HG03196 (cell line): Measurements from ENCODE around the gene SCGB1A1.

Experiments used
- ATAC-seq: cut with Tn5 transposase; IDR thresholded peaks from one replicate; pipeline ENCODE4 v1.9.1; 2021; ENCODE audit not compliant: unreplicated experiment

SCGB1A1 gene

DNA sequence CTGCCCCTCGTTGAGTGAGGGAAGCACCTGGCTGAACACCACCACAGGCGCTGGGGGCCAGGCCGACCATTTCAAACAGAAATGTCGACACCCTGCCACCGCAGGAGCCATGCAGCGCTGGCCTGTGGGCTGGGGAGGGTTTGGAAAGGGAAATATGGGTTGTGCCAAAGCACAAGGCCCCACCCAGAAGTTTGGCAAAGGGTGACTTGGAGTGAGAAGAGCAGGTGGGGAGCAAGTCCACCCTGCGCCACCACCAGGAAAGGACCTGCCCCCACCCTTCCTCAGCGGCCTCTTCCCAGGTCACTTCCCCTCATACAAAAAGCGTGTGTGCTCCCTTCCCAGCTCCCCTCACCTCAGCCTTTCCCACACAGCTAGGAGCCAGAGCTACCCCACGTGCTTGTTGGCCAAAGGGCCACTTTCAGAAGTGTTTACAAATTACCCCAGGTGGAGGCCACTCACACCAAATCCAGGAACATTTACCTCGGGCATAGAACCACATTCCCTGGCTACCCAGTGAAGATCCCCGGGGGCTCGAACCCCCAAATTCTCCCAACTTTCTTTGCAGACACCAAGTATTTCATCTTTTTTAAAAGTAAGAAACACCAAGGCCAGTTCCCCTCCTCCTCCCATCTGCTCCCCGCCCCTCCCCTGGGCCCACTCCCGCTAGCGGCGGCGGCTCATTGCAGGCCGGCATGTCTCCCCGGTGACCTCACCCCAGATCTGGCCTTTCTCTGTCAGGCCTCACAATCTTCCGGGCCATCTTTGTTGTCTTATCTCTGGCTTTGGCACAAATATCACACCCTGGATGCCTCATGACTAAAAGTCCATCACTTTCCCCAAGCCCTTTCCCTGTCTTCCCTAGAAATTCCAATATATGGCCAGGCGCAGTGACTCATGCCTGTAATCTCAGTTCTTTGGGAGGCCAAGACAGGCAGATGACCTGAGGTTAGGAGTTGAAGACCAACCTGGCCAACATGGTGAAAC is 20.5 kb upstream of the SCGB1A1 start:
- no peak for ATAC-seq

DNA sequence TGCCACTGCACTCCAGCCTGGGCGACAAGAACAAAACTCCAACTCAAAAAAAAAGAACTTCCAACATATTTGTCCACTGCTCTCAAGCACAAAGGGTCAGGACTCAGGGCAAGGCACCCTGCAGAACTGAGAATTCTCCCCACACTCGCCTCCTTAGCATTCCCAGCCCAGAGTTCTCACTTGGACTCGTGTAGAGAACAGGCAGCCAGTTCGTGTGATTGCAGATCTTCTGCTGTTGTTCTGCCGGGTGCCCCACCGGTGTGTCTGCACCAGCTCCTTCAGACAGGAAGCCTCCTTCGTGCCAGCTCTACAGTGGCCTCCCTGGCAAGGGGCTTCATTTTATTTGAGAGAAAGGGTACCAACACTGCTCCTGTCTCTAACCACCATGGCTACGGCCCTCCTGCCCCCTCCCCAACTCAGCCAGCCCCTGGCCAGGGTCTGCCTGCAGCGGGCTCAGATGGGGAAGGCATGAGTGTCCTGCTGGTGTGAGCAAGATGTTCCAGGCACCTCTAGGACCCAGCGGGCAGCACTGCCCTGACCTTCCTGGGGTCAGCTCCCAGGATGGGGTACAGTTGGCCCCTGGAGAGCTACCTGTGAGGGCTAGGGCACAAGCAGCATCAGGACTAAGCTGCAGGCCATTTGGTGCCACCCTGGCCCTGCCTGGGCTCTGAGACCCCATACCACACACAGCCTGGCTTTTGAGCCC is 19.5 kb upstream of the SCGB1A1 start:
- ATAC-seq, result no peak

DNA sequence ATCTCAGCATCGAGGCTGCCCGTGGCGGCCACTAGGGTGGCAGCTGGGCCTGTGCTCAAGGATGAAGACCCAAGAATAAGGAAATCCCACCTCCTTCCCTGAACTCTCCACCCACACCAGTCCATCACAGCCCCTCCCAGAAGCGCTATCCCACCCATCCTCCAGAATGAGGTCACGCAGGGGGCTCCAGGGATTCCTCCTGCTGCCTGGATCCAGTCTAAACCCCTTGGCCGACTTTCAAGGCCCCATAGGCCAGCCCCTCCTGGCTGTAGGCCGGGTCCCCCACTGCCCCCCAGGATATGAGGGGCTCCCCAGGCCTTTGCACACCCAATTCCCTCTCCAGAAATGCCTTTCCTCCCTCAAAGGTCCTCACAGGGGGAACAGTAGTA is 19.0 kb upstream of the SCGB1A1 start:
- ATAC-seq, result no peak

DNA sequence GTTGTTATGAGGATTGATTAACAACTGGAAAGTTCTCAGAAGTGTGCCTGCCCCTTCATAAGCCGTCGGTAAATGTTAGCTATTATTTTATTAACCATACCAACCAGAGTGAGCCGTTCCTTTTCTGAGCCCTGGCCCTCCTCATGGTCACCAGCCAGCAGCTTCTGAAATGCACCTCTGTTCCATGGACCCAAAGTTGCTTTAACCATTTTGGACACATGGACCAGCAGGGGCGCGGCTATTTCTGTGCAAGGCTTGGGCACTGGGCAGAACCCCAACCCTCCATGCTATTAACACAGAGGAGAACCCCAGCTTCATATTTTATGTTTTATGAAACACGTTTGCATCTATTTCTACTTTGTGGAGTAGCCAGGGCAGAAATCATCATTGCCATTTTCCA is 18.6 kb upstream of the SCGB1A1 start:
- no peak for ATAC-seq

DNA sequence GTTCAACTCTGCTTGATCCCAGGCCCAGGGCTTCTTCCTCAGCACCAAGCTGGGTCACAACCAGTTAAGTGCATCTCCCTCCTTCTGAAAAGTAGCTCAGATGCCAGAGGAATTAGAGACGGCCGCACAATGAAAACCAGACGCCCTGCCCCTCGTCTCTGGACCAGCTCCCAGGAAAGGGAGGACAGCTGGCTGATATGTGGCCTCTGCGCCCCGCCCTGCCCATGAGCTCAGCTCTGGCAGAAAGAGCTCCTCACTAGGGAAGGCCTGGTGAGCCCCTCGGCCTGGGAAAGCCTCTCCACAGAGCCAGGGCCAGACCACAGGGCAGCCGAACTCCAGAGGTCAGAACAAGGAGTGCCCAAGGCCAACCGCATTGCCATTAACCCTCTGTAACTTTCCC is 18.1 kb upstream of the SCGB1A1 start:
- ATAC-seq, result no peak

DNA sequence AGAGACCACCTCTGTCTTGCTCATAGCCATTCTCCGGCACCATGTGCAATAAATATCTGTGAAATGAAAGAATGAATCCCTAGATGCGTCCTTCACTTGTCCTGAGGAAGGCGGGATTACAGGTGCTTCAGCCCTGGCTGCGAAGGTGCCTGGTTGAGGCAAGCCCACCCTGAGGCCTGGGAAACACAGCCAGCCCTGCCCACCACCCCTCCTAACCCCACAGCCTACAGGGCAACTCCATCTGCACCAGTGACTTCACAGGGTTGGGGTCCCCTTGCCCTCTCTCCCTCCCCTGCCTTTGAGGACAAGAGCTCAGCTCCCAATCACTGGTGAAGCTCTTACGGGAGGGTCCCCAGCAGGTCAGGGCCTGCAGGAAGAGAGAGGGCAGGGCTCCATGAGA is 17.5 kb upstream of the SCGB1A1 start:
- no peak for ATAC-seq

DNA sequence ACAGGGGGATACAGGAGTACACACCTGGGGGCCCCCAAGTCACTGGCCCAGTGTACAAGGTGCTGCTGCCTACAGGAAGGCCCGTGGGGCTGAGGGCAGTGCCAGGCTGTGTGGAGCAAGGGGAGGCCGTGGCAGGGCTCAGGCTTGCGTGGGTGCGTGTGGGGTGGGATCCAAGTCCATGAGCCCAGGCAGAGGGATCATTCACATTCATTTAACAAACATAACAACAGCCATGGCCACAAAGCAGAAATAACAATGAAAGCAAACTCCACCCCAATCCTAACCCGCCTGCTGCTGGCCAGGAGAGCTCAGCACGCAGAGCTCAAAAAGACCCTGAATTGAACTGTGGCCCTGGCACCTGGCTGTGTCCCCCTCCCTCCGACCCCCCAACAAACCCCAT is 17.0 kb upstream of the SCGB1A1 start:
- ATAC-seq, result no peak

DNA sequence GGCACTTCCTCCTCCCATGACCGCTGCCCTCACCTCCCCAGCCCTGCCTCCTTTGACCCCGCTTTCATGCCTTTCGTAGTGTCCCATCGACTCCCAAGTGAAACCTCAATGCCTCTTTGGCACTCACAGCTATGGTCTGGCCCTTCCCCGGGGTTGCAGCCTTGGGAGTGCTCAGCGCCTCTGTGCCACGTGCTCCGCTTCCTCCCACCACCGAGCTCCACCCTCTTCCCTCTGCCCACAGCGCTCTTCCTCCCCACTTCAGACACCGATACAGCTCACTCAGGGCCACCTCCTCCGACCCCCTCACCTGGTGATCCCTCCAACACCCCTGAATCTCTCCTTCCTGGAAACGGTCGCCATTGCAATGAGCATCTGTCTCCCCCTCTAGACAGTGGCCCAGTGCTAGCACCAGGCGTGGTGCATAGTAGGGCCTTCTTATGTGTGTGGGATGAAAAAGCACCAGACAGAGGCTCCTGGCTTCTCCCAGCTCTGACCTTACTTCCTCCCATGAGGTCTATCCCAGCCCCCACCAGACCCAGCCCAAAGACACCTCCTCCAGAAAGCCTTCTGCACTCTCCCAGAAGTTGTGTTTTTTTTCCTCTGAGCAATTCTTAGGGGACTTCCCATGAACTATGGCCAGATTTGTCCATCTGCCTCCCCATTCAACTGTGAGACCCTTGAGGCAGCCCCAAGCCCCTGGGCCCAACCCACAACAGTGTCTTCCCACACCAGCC is 16.4 kb upstream of the SCGB1A1 start:
- ATAC-seq, result no peak

DNA sequence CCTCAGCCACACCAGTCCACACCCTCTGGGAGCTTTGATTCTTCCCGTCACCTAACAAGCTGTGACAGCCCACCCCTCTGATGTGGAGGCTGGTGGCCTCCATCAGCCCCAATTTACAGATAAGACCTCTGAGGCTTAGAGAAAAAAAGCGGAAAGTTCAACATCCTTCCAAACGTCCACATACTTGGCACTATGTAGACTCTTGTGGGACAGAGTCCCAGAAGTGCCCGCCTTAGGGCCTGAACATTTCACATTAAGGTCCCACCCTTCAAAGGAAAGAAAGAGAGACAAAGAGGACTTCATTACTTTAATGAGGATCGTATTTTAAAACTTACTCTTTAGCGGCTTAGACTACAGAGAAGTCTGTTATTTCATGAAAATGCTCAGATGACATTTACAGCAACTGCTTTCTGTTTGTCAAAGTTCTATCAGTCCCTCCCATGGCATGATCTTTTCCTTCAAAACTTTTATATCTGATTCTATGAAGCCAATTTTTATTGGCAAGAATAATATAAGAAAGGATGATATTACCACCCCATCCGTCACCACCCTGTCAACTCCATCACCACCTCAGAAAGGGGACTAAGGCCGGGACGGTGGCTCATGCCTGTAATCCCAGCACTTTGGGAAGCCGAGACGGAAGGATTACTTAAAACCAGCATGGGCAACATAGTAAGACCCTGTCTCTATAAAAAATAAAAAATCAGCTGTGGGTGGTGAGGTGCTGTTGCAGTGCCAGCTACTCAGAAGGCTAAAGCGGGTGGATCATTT is 15.7 kb upstream of the SCGB1A1 start:
- ATAC-seq, result no peak

DNA sequence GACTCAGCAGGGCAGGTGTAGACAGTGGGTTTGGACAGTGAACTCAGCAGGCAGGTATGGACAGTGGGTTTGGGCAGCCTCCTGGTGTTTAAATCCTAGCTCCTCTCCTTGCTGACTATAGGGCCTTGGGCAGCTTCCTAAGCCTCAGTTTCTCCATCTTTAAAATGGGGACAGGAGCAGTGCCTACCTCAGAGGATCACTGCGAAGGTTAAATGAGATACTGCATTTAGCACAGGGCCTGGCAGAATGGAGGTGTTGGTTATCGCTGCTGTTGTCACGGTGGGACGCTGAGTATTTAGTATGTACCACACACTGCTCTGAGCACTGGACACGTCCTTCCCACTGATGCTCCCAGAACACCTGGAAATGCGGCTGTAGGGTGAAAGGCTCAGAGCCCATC is 14.4 kb upstream of the SCGB1A1 start:
- ATAC-seq, result no peak

DNA sequence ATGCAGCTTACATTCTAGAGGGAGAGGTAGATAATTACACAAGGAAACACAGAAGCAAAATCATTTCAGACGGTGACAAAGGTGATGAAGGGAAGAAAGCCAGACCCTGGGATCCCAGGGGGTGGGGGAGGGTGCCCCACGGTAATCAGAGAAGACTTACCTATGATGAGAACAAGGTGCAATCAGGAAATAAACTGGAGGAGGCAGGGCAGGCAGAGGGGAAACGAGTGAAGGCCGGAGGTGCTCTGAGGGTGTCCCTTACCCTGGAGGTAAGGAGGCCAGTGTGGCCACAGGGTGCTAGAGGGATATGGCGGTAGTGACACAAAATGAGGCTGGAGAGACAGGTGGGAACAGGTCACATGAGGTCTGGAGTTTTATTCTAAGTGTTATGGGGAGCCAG is 13.9 kb upstream of the SCGB1A1 start:
- no peak for ATAC-seq

DNA sequence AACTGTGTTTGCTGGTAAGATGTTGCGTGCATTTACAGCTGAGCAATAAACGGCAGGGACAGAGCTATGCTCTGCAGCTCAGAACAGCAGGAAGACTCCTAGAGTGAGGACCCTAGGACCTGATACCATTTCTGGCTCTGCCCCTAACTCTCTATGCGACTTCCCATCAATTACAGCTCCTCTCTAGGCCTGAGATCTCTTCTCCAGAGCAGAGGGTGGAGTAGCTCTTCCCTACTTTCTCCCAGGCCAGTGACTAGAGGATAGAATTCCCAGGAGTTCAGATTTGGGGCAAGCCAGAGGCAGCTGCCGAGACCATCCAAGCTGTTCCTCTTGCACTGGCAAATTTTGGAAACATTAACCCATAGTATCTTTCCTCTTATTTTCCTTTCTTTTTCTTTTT is 12.8 kb upstream of the SCGB1A1 start:
- ATAC-seq, result no peak

DNA sequence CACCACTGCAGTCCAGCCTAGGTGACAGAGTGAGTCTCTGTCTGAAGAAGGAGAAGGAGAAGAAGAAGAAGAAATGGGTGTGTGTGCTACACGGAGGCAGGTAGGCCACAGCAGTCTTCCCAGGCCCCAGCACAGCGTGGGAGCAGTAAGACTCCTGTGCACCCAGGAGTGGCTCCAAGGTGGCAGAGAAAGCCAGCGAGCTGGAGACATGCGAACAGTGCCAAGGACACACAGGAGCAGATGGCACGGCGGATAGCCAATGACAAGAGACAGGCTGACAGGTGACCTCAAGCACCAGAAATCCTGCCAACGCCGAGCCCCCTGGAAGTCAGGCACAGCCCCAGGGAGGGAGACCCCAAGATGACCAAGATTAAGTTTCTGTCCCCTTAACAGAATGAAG is 9.0 kb upstream of the SCGB1A1 start:
- ATAC-seq, result no peak

DNA sequence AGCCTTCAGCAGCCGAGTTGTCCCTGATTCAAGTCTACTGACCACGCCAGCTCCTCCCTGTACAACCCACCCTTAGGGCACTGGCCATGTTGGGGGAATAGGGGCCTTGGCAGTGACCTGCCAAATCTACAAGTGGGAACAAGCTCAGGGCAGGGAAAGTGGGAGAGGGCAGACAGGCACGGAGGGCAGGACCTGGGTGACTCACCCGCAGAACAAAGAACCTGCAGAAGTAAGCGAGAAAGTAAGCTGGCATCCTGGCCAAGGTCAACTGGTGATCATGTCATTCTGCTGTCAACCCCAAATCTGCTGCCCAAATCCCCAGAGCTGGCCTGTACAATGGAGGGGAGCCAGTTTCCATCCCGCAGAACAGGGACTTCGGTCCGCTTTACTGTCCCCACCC is 7.9 kb upstream of the SCGB1A1 start:
- ATAC-seq, result no peak

DNA sequence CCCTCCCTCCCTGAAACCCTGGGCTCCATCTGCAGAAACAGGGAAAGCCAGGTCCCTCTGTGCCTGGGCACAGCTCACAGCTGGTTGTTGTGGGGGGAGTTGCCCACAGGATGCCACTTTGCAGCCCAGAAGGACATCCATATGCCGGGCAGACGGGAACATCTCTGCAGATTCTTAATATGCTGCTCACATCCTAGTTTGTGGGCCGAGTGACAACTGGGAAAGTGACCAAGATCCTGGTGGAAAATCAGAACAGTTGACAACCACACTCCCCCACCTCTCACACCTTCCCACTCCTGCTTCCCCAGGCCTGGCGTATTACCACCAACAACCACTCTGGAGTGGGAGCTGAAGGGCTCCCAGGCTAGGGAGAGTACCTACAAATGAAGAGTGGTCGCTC is 7.3 kb upstream of the SCGB1A1 start:
- ATAC-seq, result no peak

DNA sequence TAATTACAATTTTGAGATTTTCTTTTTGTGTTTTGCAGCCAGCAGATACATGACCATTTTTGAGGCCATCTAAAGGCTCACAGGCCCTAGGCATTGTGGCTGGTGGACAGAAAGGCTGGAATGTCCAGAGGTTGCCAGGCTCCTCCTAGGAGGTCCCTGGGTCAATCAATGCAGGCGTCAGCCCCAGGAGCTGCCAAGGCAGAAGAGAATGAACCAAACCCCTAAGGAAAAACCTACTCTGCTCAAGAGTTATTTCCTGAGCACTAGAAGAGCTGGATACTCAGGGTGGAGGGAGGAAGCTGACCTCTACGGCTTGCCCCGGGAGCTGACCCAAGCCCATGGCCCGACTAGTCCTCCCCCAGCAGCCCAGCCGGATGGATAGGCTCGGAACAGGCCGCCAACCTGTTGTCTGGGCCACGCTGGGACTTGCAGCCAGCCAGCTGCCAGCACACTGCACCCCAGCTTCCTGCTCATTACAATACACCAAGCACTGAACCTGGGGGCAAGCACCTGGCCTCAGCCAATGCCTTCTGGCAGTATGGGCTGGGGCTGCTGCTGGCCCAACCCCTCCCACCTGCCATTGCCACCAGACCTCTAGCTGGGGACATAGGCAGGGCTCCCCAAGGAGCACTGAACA is 5.7 kb upstream of the SCGB1A1 start:
- ATAC-seq, result no peak

DNA sequence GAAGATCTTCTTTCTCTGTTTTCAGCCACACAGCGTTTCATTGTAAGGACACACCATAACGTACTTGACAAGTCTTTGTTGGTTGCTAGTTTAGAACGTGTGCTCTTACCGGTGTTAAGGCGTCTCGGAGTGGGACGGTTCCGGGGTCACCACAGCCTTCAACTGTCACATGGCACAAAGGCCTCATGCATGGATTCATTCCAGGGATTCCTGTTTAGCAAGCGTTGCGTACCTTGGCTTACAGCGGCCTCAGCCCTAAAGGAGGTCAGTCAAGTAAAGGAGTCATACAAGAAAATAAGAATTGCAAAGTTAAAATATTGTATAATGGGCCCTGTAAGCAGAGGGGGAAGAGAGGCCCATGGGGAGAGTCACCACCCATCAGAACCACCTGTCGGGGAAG is 2.2 kb upstream of the SCGB1A1 start:
- no peak for ATAC-seq

DNA sequence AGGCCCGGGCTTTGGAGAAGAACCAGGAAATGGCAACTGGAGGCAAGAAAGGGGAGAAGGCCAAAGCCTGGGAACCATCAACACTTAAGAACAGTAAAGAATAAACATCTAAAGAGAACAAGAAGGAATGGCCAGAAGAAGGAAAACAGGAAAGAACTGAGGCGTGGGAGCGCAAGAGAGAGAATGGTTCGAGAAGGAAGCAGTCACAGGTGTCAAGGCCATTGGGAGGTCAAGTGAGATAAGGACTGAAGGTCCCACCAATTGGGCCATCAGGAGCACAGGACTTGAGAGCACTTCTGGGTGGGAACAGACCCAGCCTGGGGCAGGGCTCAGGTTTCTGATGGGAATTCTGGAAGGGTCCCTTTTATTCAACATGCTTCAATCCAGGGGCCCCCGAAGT is 697 bp upstream of the SCGB1A1 start:
- no peak for ATAC-seq

DNA sequence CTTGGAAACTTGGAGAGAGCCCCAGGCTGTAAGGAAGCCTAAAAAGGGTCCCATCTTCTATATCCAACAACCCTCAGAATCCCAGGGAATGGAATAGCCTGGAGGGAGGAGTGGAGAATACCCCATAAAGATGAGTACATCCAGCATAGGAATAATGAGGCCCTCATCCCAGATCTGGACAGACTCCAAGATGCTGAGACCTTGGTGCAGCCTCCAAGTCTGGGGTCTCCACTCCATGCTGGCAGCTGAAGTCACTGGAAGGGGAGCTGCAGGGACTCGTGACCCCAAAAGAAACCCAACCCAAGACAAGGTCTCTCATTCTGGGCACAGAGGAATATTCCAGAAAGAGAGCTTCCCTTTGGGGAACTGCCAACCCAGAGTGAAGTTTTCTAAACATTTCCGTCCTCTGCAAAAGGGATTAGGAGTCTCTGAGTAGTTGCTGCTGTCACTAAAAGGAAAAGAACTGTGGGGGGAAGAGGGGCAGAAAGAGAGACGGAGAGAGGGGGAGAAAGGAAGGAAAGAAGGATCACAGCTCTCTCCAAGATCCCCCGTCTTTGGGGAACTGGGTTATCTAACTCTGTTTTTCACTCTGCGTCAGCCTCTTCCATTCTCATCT is 589 bp downstream of the SCGB1A1 start:
- ATAC-seq, result no peak

DNA sequence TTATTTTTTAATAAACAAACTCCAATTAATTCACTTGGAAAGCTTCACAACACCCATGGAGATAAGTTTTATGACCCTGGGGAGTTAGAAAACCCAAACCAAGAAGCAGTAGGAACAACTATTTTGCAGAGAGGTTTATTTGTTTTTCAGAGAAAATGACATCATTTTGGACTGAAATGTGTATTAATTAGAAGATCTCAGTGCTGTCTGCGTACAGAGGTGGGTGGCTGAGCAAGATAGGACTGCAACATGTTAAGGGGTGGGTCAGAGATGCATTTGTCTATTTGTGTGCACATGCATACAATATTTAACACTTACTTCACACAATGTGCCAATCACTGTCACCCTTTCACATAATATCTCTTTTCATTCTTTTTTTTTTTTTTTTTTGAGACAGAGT is 1.1 kb downstream of the SCGB1A1 start:
- ATAC-seq, result no peak
